K562 (cell line): ENCODE results near the gene METTL23. TPM values are rescaled to one million over a fixed set of nuclear protein-coding genes. Genes with fewer than 3 reads are reported as not detected.

ENCODE experiments used
- microRNA counts: library from miRNA; unstranded; fragments of <30 nt; microRNA quantifications from one replicate; lab custom pipeline; 2016
- microRNA-seq: library from miRNA; unstranded; fragments of <30 nt; microRNA quantifications from one replicate; pipeline ENCODE4, GENCODE V29; 2018; ENCODE audit warnings: borderline microRNAs expressed
- polyA plus RNA-seq, 8 experiments: library from polyadenylated mRNA; depleted of rRNA in 4 of 8; stranded (reverse) in 5 of 8; unstranded in 3 of 8; fragments of >200 nt; fragmentation: Nextera tagmentation in 2 of 8; fragmentation: Illumina TruSeq in 1 of 8; extraction: Ambion mirVana in 2 of 8; extraction: Trizol in 1 of 8; gene quantifications; 2 replicates each; pipeline versions ENCODE4 v1.2.1 to v1.2.3, GENCODE V29; 2011 to 2014; ENCODE audit warnings: inconsistent platforms in 1 of 8, missing spikeins in 1 of 8
- small RNA-seq: library from RNA; depleted of rRNA; stranded (forward); fragments of <200 nt; gene quantifications from one replicate; pipeline ENCODE3, GENCODE V24; 2014
- total RNA-seq, 7 experiments: library from RNA; depleted of rRNA in 6 of 7; stranded (reverse); fragments of >200 nt in 6 of 7; fragmentation: Illumina TruSeq in 2 of 7; extraction: Trizol in 2 of 7; gene quantifications; 2 replicates each; pipeline versions ENCODE4 v1.2.1 to v1.2.3, GENCODE V29; 2011 to 2021; ENCODE audit warnings: low replicate concordance in 1 of 7

Gene METTL23
- total and polyA plus RNA-seq, 9 of the 15 experiments (the other 6 are each of a cell fraction or from before 2014, with no cell fraction given), result 29.4 to 67.3 (median 41.6) TPM

MicroRNAs within 50 kb of the gene (microRNA counts, 767-probe panel; counts per million panel counts)
- not detected for microRNA hsa-miR-636 (lab: Ali Mortazavi, UCI)

Small RNAs within 50 kb of the gene (microRNA-seq; reads per million reads assigned to microRNA genes)
- gene MIR636, result 0.64 reads per million

Small RNAs within 50 kb of the gene (small RNA-seq; reads per million reads assigned to genes)
- gene AC005837.3 (not detected), gene RF02271 (not detected), gene RNU6-97P (not detected), gene RNY4P36 (not detected)

Other genes with a start within 250 kb of the METTL23 start
Only the 7 nearest of the 10 such genes appear.
- not detected in 2 replicates for gene ST6GALNAC2, start 141.0 kb upstream of the METTL23 start, total RNA-seq (2014; rRNA removed)
- gene ST6GALNAC2, start 141.0 kb upstream of the METTL23 start, total RNA-seq (2014; rRNA removed; fragmentation: Illumina TruSeq; extraction: Trizol), result not detected in 2 replicates
- gene ST6GALNAC2, start 141.0 kb upstream of the METTL23 start, total RNA-seq (2015; rRNA removed; fragmentation: Illumina TruSeq; extraction: Trizol), result not detected in 2 replicates
- not detected in 2 replicates for gene ST6GALNAC2, start 141.0 kb upstream of the METTL23 start, total RNA-seq (2021)
- gene ST6GALNAC2, start 141.0 kb upstream of the METTL23 start, polyA plus RNA-seq (2011; rRNA removed), result not detected in 2 replicates
- gene ST6GALNAC2, start 141.0 kb upstream of the METTL23 start, polyA plus RNA-seq (2014; fragmentation: Illumina TruSeq; extraction: Trizol), result 0.18 TPM in 1 of 2 replicates, not detected in the other
- gene ST6GALNAC2, start 141.0 kb upstream of the METTL23 start, polyA plus RNA-seq (2014; fragmentation: Nextera tagmentation; extraction: Ambion mirVana), result not detected
- not detected in 2 replicates for gene ST6GALNAC2, start 141.0 kb upstream of the METTL23 start, polyA plus RNA-seq (2014; rRNA removed)
- gene ST6GALNAC1, start 83.1 kb upstream of the METTL23 start, total RNA-seq (2014; rRNA removed), result 43.4 and 54.9 TPM in 2 replicates
- 47.3 and 50.5 TPM in 2 replicates for gene ST6GALNAC1, start 83.1 kb upstream of the METTL23 start, total RNA-seq (2014; rRNA removed; fragmentation: Illumina TruSeq; extraction: Trizol)
- gene ST6GALNAC1, start 83.1 kb upstream of the METTL23 start, total RNA-seq (2015; rRNA removed; fragmentation: Illumina TruSeq; extraction: Trizol), result 20.6 and 21.4 TPM in 2 replicates
- gene ST6GALNAC1, start 83.1 kb upstream of the METTL23 start, total RNA-seq (2021), result 42.9 and 53.1 TPM in 2 replicates
- 34.7 and 40.1 TPM in 2 replicates for gene ST6GALNAC1, start 83.1 kb upstream of the METTL23 start, polyA plus RNA-seq (2011; rRNA removed)
- gene ST6GALNAC1, start 83.1 kb upstream of the METTL23 start, polyA plus RNA-seq (2014; fragmentation: Illumina TruSeq; extraction: Trizol), result 62.4 and 68.4 TPM in 2 replicates
- gene ST6GALNAC1, start 83.1 kb upstream of the METTL23 start, polyA plus RNA-seq (2014; fragmentation: Nextera tagmentation; extraction: Ambion mirVana), result 10 to 100 TPM; 50.4 to 62.9 TPM
- gene ST6GALNAC1, start 83.1 kb upstream of the METTL23 start, polyA plus RNA-seq (2014; rRNA removed), result 49.1 and 56.0 TPM in 2 replicates
- gene MXRA7, start 15.9 kb upstream of the METTL23 start, total RNA-seq (2014; rRNA removed), result 14.1 and 17.1 TPM in 2 replicates
- 17.8 and 18.9 TPM in 2 replicates for gene MXRA7, start 15.9 kb upstream of the METTL23 start, total RNA-seq (2014; rRNA removed; fragmentation: Illumina TruSeq; extraction: Trizol)
- gene MXRA7, start 15.9 kb upstream of the METTL23 start, total RNA-seq (2015; rRNA removed; fragmentation: Illumina TruSeq; extraction: Trizol), result 8.2 and 8.8 TPM in 2 replicates
- gene MXRA7, start 15.9 kb upstream of the METTL23 start, total RNA-seq (2021), result 12.8 and 14.3 TPM in 2 replicates
- 36.8 and 38.4 TPM in 2 replicates for gene MXRA7, start 15.9 kb upstream of the METTL23 start, polyA plus RNA-seq (2011; rRNA removed)
- 24.4 and 25.0 TPM in 2 replicates for gene MXRA7, start 15.9 kb upstream of the METTL23 start, polyA plus RNA-seq (2014; fragmentation: Illumina TruSeq; extraction: Trizol)
- 1 to 10 TPM; 2.6 to 3.2 TPM for gene MXRA7, start 15.9 kb upstream of the METTL23 start, polyA plus RNA-seq (2014; fragmentation: Nextera tagmentation; extraction: Ambion mirVana)
- 14.4 and 22.0 TPM in 2 replicates for gene MXRA7, start 15.9 kb upstream of the METTL23 start, polyA plus RNA-seq (2014; rRNA removed)
- 40.2 and 40.7 TPM in 2 replicates for gene JMJD6, start 233 bp upstream of the METTL23 start, total RNA-seq (2014; rRNA removed)
- gene JMJD6, start 233 bp upstream of the METTL23 start, total RNA-seq (2014; rRNA removed; fragmentation: Illumina TruSeq; extraction: Trizol), result 23.4 and 28.1 TPM in 2 replicates
- 37.4 and 38.5 TPM in 2 replicates for gene JMJD6, start 233 bp upstream of the METTL23 start, total RNA-seq (2015; rRNA removed; fragmentation: Illumina TruSeq; extraction: Trizol)
- gene JMJD6, start 233 bp upstream of the METTL23 start, total RNA-seq (2021), result 47.9 and 52.3 TPM in 2 replicates
- 22.2 and 30.9 TPM in 2 replicates for gene JMJD6, start 233 bp upstream of the METTL23 start, polyA plus RNA-seq (2011; rRNA removed)
- 36.5 and 38.2 TPM in 2 replicates for gene JMJD6, start 233 bp upstream of the METTL23 start, polyA plus RNA-seq (2014; fragmentation: Illumina TruSeq; extraction: Trizol)
- gene JMJD6, start 233 bp upstream of the METTL23 start, polyA plus RNA-seq (2014; fragmentation: Nextera tagmentation; extraction: Ambion mirVana), result 10 to 100 TPM in 1 of 2 experiments, 1 to 10 TPM in 1; 2.5 to 10.5 TPM
- gene JMJD6, start 233 bp upstream of the METTL23 start, polyA plus RNA-seq (2014; rRNA removed), result 36.3 and 40.9 TPM in 2 replicates
- 583 and 1,185 TPM in 2 replicates for gene SRSF2, start 10.5 kb downstream of the METTL23 start, total RNA-seq (2014; rRNA removed)
- 261 and 276 TPM in 2 replicates for gene SRSF2, start 10.5 kb downstream of the METTL23 start, total RNA-seq (2014; rRNA removed; fragmentation: Illumina TruSeq; extraction: Trizol)
- gene SRSF2, start 10.5 kb downstream of the METTL23 start, total RNA-seq (2015; rRNA removed; fragmentation: Illumina TruSeq; extraction: Trizol), result 339 and 353 TPM in 2 replicates
- 499 and 569 TPM in 2 replicates for gene SRSF2, start 10.5 kb downstream of the METTL23 start, total RNA-seq (2021)
- gene SRSF2, start 10.5 kb downstream of the METTL23 start, polyA plus RNA-seq (2011; rRNA removed), result 422 and 444 TPM in 2 replicates
- 379 and 393 TPM in 2 replicates for gene SRSF2, start 10.5 kb downstream of the METTL23 start, polyA plus RNA-seq (2014; fragmentation: Illumina TruSeq; extraction: Trizol)
- gene SRSF2, start 10.5 kb downstream of the METTL23 start, polyA plus RNA-seq (2014; fragmentation: Nextera tagmentation; extraction: Ambion mirVana), result 100 to 1,000 TPM; 161 to 186 TPM
- 579 and 682 TPM in 2 replicates for gene SRSF2, start 10.5 kb downstream of the METTL23 start, polyA plus RNA-seq (2014; rRNA removed)
- gene MFSD11, start 11.3 kb downstream of the METTL23 start, total RNA-seq (2014; rRNA removed), result 15.5 and 25.6 TPM in 2 replicates
- gene MFSD11, start 11.3 kb downstream of the METTL23 start, total RNA-seq (2014; rRNA removed; fragmentation: Illumina TruSeq; extraction: Trizol), result 20.9 and 21.8 TPM in 2 replicates
- 21.6 and 24.1 TPM in 2 replicates for gene MFSD11, start 11.3 kb downstream of the METTL23 start, total RNA-seq (2015; rRNA removed; fragmentation: Illumina TruSeq; extraction: Trizol)
- 24.5 and 26.2 TPM in 2 replicates for gene MFSD11, start 11.3 kb downstream of the METTL23 start, total RNA-seq (2021)
- 23.7 and 24.4 TPM in 2 replicates for gene MFSD11, start 11.3 kb downstream of the METTL23 start, polyA plus RNA-seq (2011; rRNA removed)
- gene MFSD11, start 11.3 kb downstream of the METTL23 start, polyA plus RNA-seq (2014; fragmentation: Illumina TruSeq; extraction: Trizol), result 15.0 and 17.9 TPM in 2 replicates
- gene MFSD11, start 11.3 kb downstream of the METTL23 start, polyA plus RNA-seq (2014; fragmentation: Nextera tagmentation; extraction: Ambion mirVana), result 10 to 100 TPM; 14.4 to 19.7 TPM
- gene MFSD11, start 11.3 kb downstream of the METTL23 start, polyA plus RNA-seq (2014; rRNA removed), result 19.9 and 22.8 TPM in 2 replicates
- gene MGAT5B, start 141.6 kb downstream of the METTL23 start, total RNA-seq (2014; rRNA removed), result 0.18 and 0.29 TPM in 2 replicates
- gene MGAT5B, start 141.6 kb downstream of the METTL23 start, total RNA-seq (2014; rRNA removed; fragmentation: Illumina TruSeq; extraction: Trizol), result 0.19 TPM in 1 of 2 replicates, not detected in the other
- not detected in 2 replicates for gene MGAT5B, start 141.6 kb downstream of the METTL23 start, total RNA-seq (2015; rRNA removed; fragmentation: Illumina TruSeq; extraction: Trizol)
- gene MGAT5B, start 141.6 kb downstream of the METTL23 start, total RNA-seq (2021), result 0.16 and 0.22 TPM in 2 replicates
- 0.43 and 0.79 TPM in 2 replicates for gene MGAT5B, start 141.6 kb downstream of the METTL23 start, polyA plus RNA-seq (2011; rRNA removed)
- gene MGAT5B, start 141.6 kb downstream of the METTL23 start, polyA plus RNA-seq (2014; fragmentation: Illumina TruSeq; extraction: Trizol), result 0.09 and 0.17 TPM in 2 replicates
- not detected for gene MGAT5B, start 141.6 kb downstream of the METTL23 start, polyA plus RNA-seq (2014; fragmentation: Nextera tagmentation; extraction: Ambion mirVana)
- gene MGAT5B, start 141.6 kb downstream of the METTL23 start, polyA plus RNA-seq (2014; rRNA removed), result 0.16 TPM in 1 of 2 replicates, not detected in the other